Measurements from ENCODE around the gene HIVEP3. TPM values are rescaled to one million over a fixed set of nuclear protein-coding genes. Genes with fewer than 3 reads are reported as not detected.

Gene HIVEP3
- polyA plus RNA-seq, 1 donor (not counting 4 experiments of a cell fraction or from before 2014, with no cell fraction given), result 1.1 TPM

- no peak overlapping the region for H3K4me3 ChIP-seq (ENCODE audit: control insufficient read depth in 2 of 3, extremely low read depth in 1 of 3, insufficient read depth in 2 of 3, low read depth in 1 of 3, low read length in 3 of 3)
- no peaks in the 10 kb centered on the region for H3K27me3 ChIP-seq (ENCODE audit: control insufficient read depth, extremely low read depth, insufficient read depth, low read length)
- H3K9me3 ChIP-seq (ENCODE audit: control insufficient read depth, low read depth, low read length), result no peaks in the 10 kb centered on the region
- peaks cover 3% of the 10 kb centered on the region for H3K9me1 ChIP-seq (ENCODE audit: control insufficient read depth, extremely low read depth, insufficient read depth, low read length)
- H3K4me2 ChIP-seq (ENCODE audit: control insufficient read depth, extremely low read depth, insufficient read depth, low read depth, low read length), result no peak overlapping the region
- H3K36me3 ChIP-seq (ENCODE audit: control insufficient read depth in 2 of 2, extremely low read depth in 1 of 2, insufficient read depth in 2 of 2, low read length in 2 of 2), result no peaks in the 10 kb centered on the region
- H4K20me1 ChIP-seq (ENCODE audit: control insufficient read depth, extremely low read depth, insufficient read depth, low read length), result no peaks in the 10 kb centered on the region
- dilution Hi-C loops (cut with MboI; ENCODE audit: extremely low pct_ligation_motif_present, low sequenced_read_pairs), result no loop called here
- H3K4me1 ChIP-seq (ENCODE audit: control insufficient read depth, extremely low read depth, insufficient read depth, low read length), result peaks cover 21% of the 10 kb centered on the region
- no peak overlapping the region for H2AFZ ChIP-seq (ENCODE audit: control insufficient read depth, low read length)
- FAIRE-seq (no peak), DNase-seq (ENCODE audit: low read depth, low spot score) (no peak)
- TF ChIP-seq EZH2 (IDR thresholded peaks at IDR 0.05; ENCODE audit: low read length) (no peak), CTCF (optimal IDR thresholded peaks at IDR 0.05 in 1 of 3, IDR thresholded peaks at IDR 0.05 in 1 of 3, conservative IDR thresholded peaks at IDR 0.05 in 1 of 3; ENCODE audit: extremely low read depth in 1 of 3, insufficient read depth in 2 of 3, low read length in 3 of 3) (no peak)
- H3K27ac ChIP-seq (ENCODE audit: control insufficient read depth, insufficient read depth, low read length), result no peak overlapping the region
- no peak overlapping the region for H3K9ac ChIP-seq (ENCODE audit: control insufficient read depth, extremely low read depth, insufficient read depth, low read length)
- no peaks in the 10 kb centered on the region for H3K79me2 ChIP-seq (ENCODE audit: control insufficient read depth, insufficient read depth, low read length)
Measured at GRCh38 chr1:41806472-41807155, 112.1 kb downstream of the HIVEP3 start.

GRCh38 chr1:41805771-41806471 lies 112.8 kb downstream of the HIVEP3 start:
- no peak overlapping the region for H3K9ac ChIP-seq (ENCODE audit: control insufficient read depth, extremely low read depth, insufficient read depth, low read length)
- no peak overlapping the region for H3K27ac ChIP-seq (ENCODE audit: control insufficient read depth, insufficient read depth, low read length)
- no peaks in the 10 kb centered on the region for H3K9me3 ChIP-seq (ENCODE audit: control insufficient read depth, low read depth, low read length)
- no peak overlapping the region for H3K4me3 ChIP-seq (ENCODE audit: control insufficient read depth in 2 of 3, extremely low read depth in 1 of 3, insufficient read depth in 2 of 3, low read depth in 1 of 3, low read length in 3 of 3)
- no peak for FAIRE-seq
- H3K9me1 ChIP-seq (ENCODE audit: control insufficient read depth, extremely low read depth, insufficient read depth, low read length), result no peaks in the 10 kb centered on the region
- H3K79me2 ChIP-seq (ENCODE audit: control insufficient read depth, insufficient read depth, low read length), result no peaks in the 10 kb centered on the region
- H3K27me3 ChIP-seq (ENCODE audit: control insufficient read depth, extremely low read depth, insufficient read depth, low read length), result no peaks in the 10 kb centered on the region
- no peak for DNase-seq (ENCODE audit: low read depth, low spot score)
- no peak for TF ChIP-seq CTCF (optimal IDR thresholded peaks at IDR 0.05 in 1 of 3, IDR thresholded peaks at IDR 0.05 in 1 of 3, conservative IDR thresholded peaks at IDR 0.05 in 1 of 3; ENCODE audit: extremely low read depth in 1 of 3, insufficient read depth in 2 of 3, low read length in 3 of 3)
- no peak for TF ChIP-seq EZH2 (IDR thresholded peaks at IDR 0.05; ENCODE audit: low read length)
- no peaks in the 10 kb centered on the region for H3K36me3 ChIP-seq (ENCODE audit: control insufficient read depth in 2 of 2, extremely low read depth in 1 of 2, insufficient read depth in 2 of 2, low read length in 2 of 2)
- H3K4me2 ChIP-seq (ENCODE audit: control insufficient read depth, extremely low read depth, insufficient read depth, low read depth, low read length), result no peak overlapping the region
- dilution Hi-C loops (cut with MboI; ENCODE audit: extremely low pct_ligation_motif_present, low sequenced_read_pairs), result no loop called here
- peaks cover 21% of the 10 kb centered on the region for H3K4me1 ChIP-seq (ENCODE audit: control insufficient read depth, extremely low read depth, insufficient read depth, low read length)
- no peak overlapping the region for H2AFZ ChIP-seq (ENCODE audit: control insufficient read depth, low read length)
- no peaks in the 10 kb centered on the region for H4K20me1 ChIP-seq (ENCODE audit: control insufficient read depth, extremely low read depth, insufficient read depth, low read length)

Data from keratinocyte (primary cell).